GM20431 (cell line): ENCODE results near the gene DLG2.

Experiments used
- in situ Hi-C: fragments of 300-500 bp; cut with MseI, MboI; formaldehyde crosslinking; loops from one replicate; pipeline ENCODE4 v1.15.0; 2020; ENCODE audit warnings: low sequenced_read_pairs; ENCODE audit not compliant: unreplicated experiment

Gene DLG2

DNA sequence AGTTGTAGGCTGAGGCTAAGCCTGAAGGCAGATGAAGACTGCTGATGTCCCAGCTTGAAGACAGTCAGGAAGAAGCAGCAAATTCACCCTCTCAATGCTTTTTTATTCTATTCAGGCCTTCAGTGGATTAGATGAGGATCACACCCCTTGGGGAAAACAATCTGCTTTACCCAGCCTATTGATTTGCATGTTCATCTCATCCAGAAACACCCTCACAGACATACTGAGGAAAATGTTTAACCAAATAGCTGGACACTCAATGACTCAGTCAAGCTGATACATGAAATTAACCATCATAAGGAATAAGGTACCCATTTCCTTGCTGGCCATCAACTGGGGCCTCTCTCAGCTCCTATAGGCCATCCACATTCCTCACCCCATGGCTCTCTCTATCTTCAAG lies 1791.1 kb downstream of the DLG2 start:
- in situ Hi-C loops, result no loop called here

DNA sequence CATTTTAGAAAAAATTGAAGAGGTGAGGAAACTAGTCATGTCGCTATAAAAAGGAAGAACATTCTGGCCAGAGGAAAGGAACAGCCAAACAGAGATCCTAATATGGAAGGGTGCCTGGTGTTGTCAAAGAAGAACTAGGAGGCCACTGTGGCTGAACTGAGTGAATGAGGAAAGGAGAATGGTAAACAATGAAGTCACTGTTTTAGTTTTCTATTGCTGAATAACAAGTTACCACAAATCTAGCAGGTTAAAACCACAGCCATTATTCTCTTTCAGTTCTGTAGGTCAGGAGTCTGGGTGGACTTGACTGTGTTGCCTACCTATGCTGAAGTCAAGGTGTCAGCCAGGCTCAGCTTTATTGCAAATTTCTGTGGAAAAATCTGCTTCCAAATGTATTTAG lies 1791.7 kb downstream of the DLG2 start:
- in situ Hi-C loops, result no loop called here

- in situ Hi-C loops, result no loop called here
These were observed 1795.2 kb downstream of the DLG2 start for GRCh38 chr11:83831929-83832328.

GRCh38 chr11:83827940-83828554 lies 1799.1 kb downstream of the DLG2 start:
- in situ Hi-C loops, result no loop called here

DNA sequence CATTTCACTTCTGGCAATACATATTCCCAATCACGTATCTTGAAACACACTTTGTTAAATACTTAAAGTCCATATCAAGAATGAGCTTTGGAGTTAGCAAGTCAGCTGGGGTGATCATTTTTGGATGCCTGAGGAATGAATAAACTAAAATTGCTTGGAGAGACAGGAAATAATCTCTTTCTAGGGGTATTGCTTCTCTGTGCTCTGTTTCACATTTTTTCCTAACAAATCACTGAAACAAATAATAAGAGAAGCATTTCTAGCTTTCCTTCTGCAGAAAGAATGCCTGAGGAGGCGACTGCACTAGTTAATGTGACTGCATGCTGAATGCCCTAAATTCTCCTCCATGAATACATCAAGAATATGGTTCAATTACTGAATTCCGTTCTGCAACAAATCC lies 1799.6 kb downstream of the DLG2 start:
- in situ Hi-C loops, result no loop called here

GRCh38 chr11:83826078-83826477 lies 1801.1 kb downstream of the DLG2 start:
- in situ Hi-C loops, result no loop called here

DNA sequence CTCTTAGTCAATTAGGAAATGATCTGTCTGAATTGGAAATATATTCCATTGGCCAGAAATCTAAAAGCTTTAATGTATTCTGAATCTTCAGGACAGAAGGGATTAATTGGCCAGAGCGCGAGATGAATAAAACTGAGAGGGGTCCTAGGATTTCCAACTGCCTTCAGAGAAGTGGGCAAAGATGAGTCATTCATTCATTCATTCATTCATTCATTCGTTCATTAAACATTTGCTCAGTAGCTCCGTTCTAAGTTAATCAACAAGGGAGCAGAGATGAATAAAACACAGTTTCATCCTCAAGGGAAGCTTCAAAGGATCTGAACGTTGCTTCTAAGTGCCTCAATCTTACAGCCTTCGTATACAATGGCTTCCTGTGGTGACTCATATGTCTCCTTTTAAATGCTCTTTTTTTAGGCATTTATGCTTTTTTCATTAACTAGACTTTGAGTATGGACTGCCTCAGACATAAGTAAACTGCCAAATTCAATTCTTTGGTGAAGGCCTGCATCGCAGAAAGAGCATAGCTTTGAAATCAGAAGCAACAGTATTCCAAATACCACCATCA lies 1803.6 kb downstream of the DLG2 start:
- in situ Hi-C loops, result loop anchor here (25.0 kb wide), 2 partner anchors 986 to 1111 kb away; no protein-coding TSS in a partner anchor

GRCh38 chr11:83819931-83820549 lies 1807.1 kb downstream of the DLG2 start:
- in situ Hi-C loops, result loop anchor here (25.0 kb wide), 2 partner anchors 983 to 1108 kb away; no protein-coding TSS in a partner anchor

- in situ Hi-C loops, result loop anchor here (25.0 kb wide), 2 partner anchors 981 to 1106 kb away; no protein-coding TSS in a partner anchor
These were observed 1808.8 kb downstream of the DLG2 start for GRCh38 chr11:83818349-83818748.

- in situ Hi-C loops, result loop anchor here (25.0 kb wide), 2 partner anchors 979 to 1104 kb away; no protein-coding TSS in a partner anchor
These were observed 1810.5 kb downstream of the DLG2 start for GRCh38 chr11:83816572-83817187.

GRCh38 chr11:83815736-83816135 lies 1811.4 kb downstream of the DLG2 start:
- in situ Hi-C loops, result loop anchor here (25.0 kb wide), 2 partner anchors 978 to 1103 kb away; no protein-coding TSS in a partner anchor

DNA sequence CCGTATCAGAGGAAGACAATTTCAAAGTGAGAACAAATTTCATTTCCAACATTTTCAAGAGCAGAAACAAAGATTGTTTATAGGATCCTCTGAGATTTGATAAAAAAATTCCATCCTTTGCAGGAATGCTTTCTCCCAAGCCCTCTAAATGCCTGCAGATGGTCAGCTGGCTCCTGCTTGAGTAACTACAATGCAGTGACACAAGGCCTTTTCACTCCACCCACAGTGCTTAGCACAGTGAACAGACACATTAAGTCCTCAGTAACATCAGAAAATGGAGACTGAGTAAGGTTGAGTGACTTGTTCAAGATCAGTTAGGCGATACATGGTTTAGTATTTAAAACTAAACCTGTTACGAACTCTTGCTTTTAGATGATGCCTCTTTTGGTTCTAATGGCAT lies 1813.8 kb downstream of the DLG2 start:
- in situ Hi-C loops, result loop anchor here (25.0 kb wide), 2 partner anchors 976 to 1101 kb away; no protein-coding TSS in a partner anchor

GRCh38 chr11:83809274-83809673 lies 1817.9 kb downstream of the DLG2 start:
- in situ Hi-C loops, result loop anchor here (25.0 kb wide), 2 partner anchors 972 to 1097 kb away; no protein-coding TSS in a partner anchor

- in situ Hi-C loops, result loop anchor here (25.0 kb wide), 2 partner anchors 964 to 1089 kb away; no protein-coding TSS in a partner anchor
These were observed 1825.3 kb downstream of the DLG2 start for GRCh38 chr11:83801799-83802198.

GRCh38 chr11:83793310-83793709 lies 1833.8 kb downstream of the DLG2 start:
- in situ Hi-C loops, result no loop called here

GRCh38 chr11:83791557-83791956 lies 1835.6 kb downstream of the DLG2 start:
- in situ Hi-C loops, result no loop called here

- in situ Hi-C loops, result no loop called here
These were observed 1841.2 kb downstream of the DLG2 start for GRCh38 chr11:83785942-83786341.

DNA sequence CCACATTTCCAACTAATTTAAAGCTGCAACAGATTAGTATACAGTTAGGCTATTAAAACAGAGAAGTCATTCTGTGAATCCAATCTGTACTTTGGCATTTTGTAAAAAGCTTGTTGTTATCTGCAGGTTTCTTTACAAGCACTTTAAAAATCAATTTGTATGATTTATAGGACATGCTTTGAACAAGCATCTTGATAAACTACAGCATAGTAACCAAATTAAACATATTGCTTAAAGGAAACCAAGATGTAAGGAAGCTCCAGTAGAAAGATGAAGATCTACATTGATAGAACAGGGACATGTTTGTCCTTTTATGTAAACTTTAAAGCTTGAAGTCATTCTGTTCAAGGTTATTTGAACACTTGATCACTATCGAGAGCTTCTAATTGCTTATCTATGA lies 1842.7 kb downstream of the DLG2 start:
- in situ Hi-C loops, result no loop called here

GRCh38 chr11:83782329-83782728 lies 1844.8 kb downstream of the DLG2 start:
- in situ Hi-C loops, result no loop called here

DNA sequence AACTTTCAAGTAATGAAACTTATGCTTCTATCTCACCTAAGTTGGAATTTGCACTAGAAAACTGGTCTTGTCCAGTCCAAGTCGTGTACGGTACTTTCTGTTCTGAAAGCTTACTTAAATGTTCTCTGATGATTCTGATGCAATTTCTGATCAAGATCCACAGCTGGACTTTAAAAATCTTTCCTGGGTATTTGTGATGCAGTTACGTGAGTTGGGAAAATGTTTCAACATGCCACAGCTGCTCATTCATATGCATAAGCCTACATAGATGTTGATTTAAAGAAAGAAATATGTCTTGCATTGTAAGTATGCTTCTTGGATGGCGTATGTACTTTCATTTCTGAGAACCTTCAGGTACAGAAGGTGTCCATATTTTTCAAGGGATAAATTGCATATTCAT lies 1847.3 kb downstream of the DLG2 start:
- in situ Hi-C loops, result no loop called here

- in situ Hi-C loops, result no loop called here
These were observed 1848.5 kb downstream of the DLG2 start for GRCh38 chr11:83778596-83778995.
